Stimulated activated CD8-positive, alpha-beta memory T cell treated with anti-CD3 and anti-CD28 coated beads, Interleukin-12 subunit alpha, Interleukin-12 subunit beta, amount 100 ng/mL, for 24 hours (primary cell): ENCODE measurements around the gene STEAP1.
"Not testable (repeated sequence)": the region's sequence is repeated elsewhere in the genome, so short reads cannot be mapped to it uniquely, and the experiment has no call there.

ENCODE experiments used
- DNase-seq: peaks from one replicate; pipeline ENCODE4 v3.0.0-alpha.2; 2020; ENCODE audit errors: extremely low read depth

The STEAP1 gene

DNA sequence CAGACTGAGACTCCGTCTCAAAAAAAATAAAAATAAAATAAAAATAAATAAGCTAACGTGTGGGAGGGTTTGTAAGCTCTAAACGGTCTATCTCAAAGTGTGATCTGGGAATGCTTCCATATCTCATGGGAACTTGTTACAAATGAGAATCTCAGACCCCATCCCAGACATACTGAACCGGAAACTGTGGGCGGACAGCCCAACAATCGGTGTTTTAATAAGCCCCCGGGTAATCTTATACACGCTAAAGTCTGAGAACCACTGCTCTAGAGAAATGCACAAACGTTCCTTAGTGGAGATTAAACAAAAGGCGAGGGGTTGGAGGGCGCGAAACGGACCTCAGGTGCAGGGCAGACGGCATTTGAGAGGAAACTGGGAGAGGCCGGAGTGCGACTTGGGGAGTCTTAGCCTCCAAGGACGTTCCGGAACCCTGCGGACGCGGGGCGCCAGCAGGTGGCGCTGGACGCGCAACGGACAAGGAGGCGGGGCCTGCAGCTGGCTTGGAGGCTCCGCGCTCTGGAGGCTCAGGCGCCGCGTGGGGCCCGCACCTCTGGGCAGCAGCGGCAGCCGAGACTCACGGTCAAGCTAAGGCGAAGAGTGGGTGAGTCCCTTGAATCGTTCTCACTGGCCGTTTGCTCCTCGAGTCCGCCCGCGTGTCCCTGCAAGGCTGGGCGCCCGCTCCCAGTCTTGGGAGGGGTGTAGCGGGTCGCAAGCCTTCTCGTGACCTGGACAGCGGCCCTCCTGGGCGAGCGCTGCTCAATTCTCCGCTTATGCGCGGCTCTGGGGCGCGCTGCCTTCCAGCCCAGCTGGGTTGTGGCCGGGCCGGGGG, at the start of gene STEAP1:
Gene STEAP1, plus strand, starts transcription at position 527 of the 829 bp plus-strand sequence. CDS start 5,320 bp downstream, outside the sequence.
- DNase-seq, result peak; percentile 64

DNA sequence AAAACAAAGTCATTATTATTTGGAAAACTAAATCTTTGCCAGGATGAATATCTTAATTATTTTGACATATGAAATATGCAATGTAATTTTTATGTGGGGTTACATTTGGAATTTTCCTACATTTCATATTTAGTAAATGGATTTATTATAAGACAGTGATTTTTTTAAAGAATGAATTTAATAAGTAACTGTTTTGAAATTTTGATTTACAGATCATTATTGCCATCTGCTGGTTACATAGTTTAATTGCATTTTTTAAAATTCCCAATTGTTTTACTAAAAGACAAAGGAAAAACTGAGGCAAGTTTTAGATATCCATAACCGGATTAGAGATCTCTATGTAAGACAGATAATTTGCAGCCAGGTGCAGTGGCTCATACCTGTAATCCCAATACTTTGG, 39.3 kb upstream of the STEAP1 start:
- not testable (repeated sequence) for DNase-seq

DNA sequence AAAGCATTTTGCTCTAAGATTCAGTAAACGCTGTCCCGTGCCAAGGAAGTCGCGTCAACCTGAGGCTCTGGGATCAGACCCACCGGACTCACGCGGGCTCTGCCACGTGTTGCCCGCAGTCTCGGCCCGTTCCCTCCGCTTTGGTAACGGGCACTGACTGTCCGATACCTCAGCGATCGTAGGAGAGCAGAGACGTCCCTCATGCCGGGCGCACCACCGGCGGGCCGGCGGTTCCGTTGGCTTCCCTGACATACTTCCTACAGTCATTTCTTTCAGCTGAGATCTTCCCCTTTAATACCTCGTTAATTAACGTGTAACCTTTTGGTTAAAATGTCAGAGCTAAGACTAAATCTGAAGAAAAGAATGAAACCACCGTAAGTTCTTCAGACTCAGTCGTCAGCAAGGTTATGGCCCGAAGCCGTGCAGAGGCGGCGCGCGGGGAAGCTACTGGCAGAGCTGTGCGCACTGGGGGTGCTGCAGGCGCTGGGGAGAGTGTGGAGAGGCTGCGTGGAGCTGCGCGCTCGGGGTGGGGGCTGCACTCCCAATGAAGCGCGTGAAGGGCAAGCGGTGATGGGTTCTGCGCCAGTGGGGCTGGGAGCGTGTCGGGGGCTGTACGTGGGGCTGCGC, 35.6 kb upstream of the STEAP1 start:
- DNase-seq, result not testable (repeated sequence)

DNA sequence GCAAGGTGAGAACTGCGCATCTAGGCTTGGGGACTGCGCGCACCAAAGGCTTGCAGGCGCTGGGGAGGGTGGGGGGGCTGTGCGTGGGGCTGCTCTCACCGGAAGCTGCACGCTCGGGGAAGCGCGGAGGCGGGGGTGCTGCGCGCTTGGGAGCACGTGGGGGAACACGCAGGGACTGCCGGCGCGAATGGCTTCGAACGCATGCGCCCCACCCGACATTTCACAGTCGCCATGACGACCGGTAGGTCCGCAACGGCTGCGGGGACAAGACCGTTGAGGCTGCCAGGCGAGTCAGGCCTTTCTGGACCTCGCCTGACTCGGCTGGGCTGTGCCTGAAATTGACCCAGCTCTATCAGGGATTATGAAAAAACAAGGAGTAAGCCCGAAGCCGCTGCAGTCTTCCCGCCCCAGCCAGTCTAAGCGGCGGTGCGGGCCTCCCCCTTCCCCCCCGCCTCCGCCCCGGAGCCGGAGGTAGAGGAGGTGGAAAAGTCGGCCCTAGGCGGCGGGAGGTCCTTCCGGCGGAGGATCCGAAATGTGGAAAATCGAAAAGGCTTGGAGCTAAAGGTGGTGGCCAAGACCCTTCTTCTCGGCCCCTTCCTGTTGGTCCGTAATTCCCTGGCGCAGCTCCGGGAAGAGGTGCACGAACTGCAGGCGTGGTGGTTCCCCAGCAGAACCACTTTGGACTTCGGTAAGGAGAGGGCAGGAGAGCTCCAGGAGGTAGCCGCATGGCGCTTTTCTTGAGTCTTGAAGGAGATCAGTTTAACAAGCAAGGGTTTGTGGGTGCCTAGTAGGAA, 34.9 kb upstream of the STEAP1 start:
- no peak for DNase-seq

DNA sequence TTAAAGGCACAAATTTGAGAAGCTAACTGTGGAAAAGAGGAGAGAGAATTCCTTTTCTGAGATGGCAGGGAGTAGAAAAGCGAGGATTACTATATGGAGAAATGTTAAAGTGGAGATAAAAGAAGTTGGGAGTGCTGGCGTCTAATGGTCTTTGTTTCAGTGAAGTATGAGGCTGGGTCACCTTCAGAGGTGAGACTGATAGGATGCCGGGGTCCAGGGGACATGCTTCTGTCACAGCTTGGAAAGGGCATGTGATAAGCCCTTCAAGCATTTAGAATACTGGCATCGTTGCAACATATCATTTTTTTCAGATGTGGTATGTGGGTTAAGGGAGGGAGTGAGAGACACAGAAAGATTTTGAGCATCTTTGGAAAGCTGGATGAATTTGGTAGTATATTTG, 34.1 kb upstream of the STEAP1 start:
- not testable (repeated sequence) for DNase-seq

DNA sequence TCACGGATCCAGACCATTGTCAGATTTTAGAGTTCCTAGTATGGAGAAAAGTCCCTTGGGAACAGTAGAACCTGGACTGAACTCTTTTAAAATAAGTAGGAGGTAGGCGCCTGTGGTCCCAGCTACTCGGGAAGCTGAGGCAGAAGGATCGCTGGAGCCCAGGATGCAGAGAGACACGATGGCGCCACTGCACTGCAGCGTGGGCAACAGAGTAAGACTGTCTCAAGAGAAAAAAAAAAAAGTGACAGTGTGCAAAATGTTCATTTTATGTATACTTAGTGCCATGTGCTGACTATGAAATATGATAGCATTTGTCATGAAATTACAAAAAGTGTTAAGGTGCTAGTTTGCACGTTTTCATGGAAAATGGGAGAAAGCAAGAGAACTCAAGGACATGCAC, 22.5 kb upstream of the STEAP1 start:
- DNase-seq, result not testable (repeated sequence)

DNA sequence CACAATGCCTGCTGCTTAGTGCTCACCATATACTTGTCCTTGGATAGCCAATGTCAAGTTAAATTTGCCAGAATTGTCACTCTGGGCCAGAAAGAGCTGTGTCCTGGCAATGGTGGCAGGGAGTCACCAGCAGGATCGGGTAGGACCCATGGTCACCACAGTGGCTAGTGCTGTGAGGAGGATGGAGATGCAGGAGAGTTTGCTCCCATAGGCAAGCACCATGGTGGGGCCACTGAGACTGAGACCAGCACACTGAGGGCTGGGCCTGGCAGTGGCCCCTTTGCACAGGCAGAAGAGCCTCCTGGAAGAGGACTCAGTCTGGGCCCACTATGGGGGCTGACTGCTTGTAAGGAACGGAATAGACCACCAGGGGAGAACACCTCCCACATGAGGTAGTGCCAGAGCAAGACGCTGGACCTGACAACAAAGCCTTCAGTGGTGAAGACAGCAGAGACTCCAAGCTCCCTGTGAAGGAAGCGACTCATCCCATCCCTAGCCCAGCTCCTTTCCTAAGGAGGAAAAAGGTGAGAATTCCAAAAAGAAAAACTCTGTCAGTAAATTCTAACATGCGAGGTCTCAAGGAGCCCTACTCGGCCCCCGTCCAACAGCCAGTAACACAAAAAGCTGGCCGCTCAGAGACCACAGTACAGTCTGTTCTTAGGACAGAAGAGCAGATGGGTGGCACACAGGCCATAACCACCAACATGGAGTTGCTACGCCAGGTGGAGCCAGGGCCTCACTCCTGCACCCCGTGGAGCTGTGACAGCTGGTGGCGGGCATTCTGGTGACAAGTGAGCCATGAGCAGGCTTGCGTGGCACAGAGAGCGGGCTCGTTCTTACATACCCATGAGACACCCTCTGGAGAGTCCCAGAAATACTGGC, 6.9 kb upstream of the STEAP1 start:
- DNase-seq, result not testable (repeated sequence)

DNA sequence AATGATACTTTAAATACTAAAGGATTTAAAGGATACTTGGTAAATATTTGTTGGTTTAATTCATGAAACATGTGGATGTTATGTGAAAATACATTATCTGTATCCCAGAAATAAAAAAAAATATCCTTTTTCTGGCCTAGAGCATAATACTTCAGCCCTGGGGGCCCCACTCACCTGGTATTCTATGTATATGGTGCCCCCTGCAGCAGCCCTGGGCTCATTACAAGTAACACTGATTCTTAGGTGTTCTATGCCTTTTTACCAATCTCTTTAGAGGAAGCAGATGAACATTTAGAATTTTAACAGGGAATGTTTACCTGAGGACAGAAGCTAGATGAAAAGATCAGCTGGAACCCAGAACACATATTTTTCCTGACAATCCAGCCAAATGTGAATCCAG, 4.8 kb upstream of the STEAP1 start:
- not testable (repeated sequence) for DNase-seq

DNA sequence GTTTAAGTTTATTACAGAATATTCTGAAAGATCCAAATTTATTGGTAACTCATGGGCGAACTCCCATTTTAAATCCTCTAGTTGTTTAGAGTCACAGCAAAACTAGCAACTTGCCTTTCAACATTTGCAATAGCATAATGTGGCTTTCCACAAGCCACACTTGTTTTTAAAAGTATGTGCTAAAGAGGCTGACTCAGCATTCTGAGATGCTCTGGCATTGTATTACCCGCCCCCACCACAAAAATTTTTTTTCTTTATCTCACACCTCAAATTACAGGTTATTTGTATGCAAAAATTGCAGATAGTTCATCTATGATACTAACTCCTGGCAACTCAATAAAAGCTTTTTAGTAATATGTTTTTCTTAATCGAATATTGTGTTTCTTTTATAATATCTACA, 2.4 kb upstream of the STEAP1 start:
- DNase-seq, result not testable (repeated sequence)

DNA sequence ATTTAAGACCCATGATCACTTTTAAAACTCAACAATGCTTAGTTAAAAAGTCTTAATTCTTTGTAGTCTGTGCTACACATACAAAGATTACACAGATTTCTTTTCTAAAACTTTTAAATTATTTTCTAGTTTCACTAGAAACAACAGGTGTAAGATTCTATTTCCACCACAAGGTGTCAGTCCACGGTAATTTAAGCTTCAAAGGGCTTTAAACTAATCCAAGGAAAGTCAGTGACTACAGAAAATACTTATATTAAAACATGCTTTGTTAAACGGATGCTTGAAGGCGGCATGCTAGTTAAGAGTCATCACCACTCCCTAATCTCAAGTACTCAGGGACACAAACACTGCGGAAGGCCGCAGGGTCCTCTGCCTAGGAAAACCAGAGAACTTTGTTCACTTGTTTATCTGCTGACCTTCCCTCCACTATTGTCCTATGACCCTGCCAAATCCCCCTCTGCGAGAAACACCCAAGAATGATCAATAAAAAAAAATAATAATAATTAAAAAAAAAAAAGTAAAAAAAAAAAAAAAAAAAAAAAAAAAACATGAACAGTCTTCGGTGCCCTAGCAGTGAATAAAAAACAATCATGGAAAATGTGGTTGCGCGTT, 1.5 kb upstream of the STEAP1 start:
- DNase-seq, result not testable (repeated sequence)

DNA sequence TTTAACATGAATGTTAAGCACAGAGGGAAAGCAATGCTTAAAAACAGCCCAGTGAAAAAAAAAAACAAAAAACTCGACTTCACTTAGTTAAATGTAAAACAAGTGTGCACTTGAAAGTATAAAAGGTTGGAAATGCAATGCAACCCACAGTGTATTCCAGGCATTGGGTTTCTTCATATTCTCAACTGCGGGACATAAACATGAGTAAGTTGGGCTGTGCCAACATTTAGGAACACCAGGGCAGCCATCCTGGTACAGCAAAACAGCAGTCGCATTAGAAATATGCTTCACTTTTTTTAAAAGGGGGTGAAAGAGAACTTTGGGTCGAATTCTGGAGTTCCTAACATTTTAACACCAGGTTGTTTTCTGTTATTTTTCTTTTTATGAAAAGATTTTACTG, 937 bp downstream of the STEAP1 start:
- DNase-seq, result no peak

DNA sequence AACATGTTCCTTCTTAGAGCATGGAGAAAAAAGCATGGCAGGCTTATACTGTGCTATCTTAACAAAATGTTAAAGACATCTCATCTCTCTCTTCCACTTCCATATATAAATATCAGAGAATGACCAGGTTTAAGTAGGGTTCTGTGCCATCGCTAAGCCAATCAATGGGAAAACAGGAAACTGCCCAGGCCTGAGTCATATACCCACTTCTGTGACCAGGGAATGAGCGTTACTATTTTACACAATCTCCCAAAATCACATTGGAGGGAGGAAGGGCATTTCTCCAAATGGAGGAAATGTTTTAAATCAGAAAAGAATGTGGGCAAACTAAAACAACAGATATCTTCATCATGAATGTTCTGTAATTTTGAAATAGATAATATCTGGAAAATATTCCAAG, 3.1 kb downstream of the STEAP1 start:
- not testable (repeated sequence) for DNase-seq

DNA sequence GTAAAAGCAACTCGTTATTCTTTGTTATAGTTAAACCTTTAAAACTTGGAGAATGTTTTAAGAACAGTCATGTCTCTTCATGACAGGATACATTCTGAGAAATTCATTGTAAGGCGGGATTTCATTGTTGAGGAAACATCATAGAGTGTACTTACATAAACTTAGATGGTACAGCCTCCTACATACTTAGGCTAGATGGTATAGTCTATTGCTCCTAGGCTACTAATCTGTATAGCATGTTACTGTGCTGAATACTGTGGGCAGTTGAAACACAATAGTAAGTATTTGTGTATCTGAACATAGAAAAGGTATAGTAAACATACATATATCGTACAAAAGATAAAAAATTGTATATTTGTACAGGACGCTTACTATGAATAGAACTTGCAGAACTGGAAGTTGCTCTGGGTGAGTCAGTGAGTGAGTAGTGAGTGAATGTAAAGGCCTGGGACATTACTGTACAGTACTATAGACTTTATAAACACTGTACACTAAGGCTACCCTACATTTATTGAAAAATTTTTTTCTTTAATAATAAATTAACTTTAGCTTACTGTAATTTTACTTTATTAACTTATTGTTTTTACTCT, 3.6 kb downstream of the STEAP1 start:
- not testable (repeated sequence) for DNase-seq

DNA sequence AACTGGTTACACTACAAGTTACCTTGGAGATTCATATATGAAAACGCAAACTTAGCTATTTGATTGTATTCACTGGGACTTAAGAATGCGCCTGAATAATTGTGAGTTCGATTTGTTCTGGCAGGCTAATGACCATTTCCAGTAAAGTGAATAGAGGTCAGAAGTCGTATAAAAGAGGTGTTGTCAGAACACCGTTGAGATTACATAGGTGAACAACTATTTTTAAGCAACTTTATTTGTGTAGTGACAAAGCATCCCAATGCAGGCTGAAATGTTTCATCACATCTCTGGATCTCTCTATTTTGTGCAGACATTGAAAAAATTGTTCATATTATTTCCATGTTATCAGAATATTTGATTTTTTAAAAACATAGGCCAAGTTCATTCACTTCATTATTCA, 9.3 kb downstream of the STEAP1 start:
- no peak for DNase-seq

DNA sequence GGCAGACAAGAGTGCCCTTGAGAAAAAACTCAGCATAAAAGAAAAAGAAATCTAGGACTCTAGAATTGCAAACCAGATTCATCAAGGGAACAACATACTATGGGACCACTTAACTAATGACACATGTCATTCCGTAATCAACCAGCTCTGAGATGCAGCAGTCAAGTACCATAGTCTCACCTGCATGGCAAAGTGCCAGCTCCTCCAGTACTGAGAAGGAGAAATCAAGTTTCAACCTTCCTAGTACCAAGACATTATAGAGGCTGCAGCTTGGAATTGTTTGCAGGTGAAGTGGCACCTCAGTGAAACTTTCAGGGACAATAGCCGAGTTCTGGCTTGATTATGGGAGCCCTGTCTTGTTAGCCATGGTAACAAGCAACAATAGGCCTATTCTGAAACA, 11.5 kb downstream of the STEAP1 start:
- no peak for DNase-seq

DNA sequence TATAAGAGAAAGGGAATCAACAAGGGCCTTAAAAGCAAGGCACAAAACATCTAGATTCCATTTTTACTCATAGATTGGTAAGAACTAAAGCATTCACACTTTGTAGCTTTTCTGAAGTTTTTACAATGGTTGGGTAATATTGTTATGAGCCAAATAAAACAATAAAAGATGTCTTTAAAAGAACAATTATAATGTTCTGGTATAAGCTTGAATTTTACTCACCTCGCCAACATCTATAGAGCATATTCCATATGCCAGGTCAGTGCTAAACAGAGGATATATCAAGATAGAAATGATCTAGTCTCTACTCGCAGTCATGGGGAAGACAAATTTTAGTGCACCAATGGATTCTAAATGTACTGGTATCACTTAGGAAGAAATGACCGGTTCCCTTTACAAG, 11.9 kb downstream of the STEAP1 start:
- DNase-seq, result no peak

DNA sequence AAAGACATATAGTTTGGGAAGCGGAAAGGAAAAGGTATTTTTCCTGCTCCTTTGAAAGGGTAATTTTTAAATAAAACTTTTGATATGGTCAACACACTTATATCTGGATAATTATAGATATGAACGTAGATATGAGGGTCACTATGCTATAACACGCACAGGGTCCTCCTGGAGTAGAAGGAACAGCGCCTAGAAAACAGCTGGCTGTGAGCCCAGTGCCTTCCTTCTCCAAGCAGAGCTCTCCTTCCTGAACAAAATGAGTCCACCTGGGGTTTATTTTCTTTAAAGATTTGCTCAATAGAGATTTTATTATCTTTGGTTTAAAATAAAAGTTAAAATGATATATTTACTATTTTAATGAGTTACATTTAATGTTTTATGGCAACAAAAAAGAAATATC, 13.1 kb downstream of the STEAP1 start:
- no peak for DNase-seq

DNA sequence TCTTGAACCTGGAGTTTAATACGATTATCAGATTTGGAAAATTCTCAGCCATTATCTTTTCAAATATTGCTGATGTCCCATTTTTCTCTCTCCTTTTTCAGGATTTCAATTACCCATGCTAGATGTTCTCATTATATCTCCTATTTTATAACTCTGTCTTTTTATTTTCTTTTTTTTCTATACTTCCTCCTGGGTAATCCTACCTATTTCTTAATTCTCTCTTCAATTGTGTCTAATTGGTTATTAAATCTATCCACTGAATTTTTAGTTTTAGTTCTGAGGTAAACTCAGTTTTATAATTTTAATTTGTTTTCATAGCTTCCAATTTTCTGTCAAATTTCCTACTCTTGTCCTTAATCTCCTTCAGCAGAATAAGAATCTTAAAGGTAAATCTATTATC, 15.6 kb downstream of the STEAP1 start:
- DNase-seq, result no peak

DNA sequence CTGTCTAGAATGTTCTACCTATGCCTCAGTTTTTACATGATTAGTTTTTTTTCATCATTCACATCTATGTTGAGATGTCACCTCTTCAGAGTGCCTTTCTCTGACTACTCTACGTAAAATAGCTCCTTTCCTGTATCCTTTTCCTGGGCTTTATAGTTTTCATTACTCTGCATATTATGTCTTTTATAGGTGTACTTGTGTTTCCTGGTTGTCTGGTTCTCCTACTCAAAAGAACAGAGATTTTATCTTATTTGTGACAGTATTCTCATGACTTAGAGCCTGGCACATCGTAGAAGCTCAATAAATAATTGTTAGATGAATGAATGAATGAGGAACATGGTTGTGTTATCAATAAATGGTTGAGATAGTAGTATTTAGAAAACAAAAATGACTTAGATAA, 17.9 kb downstream of the STEAP1 start:
- DNase-seq, result no peak

DNA sequence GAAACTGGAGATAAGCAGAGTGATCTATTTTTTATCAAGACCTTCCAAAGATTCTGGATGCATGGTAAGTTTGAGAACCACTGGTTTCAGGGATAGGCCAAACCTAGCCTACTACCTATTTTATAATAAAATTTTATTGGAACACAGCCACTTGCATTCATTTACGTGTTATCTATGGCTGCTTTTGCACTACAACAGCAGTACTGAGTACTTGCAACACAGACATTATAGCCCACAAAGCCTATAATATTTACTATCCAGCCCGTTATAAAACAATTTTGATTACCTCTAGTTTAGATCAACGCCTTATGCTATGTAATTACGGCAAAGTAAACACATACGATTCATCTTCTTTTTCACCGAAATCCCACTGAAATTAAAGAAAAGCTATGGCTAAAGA, 18.4 kb downstream of the STEAP1 start:
- no peak for DNase-seq
